GM21360 (cell line): ENCODE data around the gene RTP3.
"Not testable (repeated sequence)": the region's sequence is repeated elsewhere in the genome, so short reads cannot be mapped to it uniquely, and the experiment has no call there.

ENCODE experiments used
- ATAC-seq: cut with Tn5 transposase; IDR thresholded peaks from one replicate; pipeline ENCODE4 v1.9.1; 2021; ENCODE audit warnings: mild to moderate bottlenecking, moderate library complexity; ENCODE audit not compliant: unreplicated experiment

Gene RTP3

GRCh38 chr3:46544771-46545503 lies 47.2 kb downstream of the RTP3 start:
- no peak for ATAC-seq

- ATAC-seq = no peak
Observed at GRCh38 chr3:46545818-46546630, 48.2 kb downstream of the RTP3 start.

DNA sequence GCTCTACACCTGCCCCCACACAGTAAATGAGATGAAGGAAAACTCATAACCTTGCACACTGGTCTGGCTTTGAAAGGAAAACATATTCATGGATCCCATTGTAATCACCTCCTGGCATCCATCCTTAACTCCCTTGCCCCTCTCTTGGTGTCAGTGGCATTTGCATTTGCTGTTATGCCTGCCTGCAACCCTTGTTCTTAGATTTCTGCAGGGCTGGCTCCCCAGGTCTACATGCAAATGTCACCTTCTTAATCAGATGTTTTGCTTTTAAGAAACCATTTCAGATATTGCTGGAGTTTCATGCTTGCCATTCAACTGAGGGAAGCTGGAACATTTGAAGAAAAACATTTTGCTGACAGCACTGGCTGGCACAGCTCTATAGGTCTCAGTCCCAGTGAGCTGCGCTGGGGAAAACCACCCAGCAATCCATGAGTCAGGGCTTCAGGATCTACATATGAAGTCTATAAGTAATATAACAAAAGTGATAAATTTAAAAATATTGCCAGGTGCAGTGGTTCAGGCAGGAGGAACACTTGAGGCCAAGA lies 49.2 kb downstream of the RTP3 start:
- no peak for ATAC-seq

GRCh38 chr3:46548611-46549010 lies 50.8 kb downstream of the RTP3 start:
- not testable (repeated sequence) for ATAC-seq

GRCh38 chr3:46549408-46549904 lies 51.7 kb downstream of the RTP3 start:
- ATAC-seq = no peak

GRCh38 chr3:46549989-46550388 lies 52.2 kb downstream of the RTP3 start:
- ATAC-seq = no peak
